ENCODE data around the gene TMEM62. TPM values are rescaled to one million over a fixed set of nuclear protein-coding genes. Genes with fewer than 3 reads are reported as not detected.

TMEM62 gene
- polyA plus RNA-seq, 1 donor (not counting 4 experiments of a cell fraction or from before 2014, with no cell fraction given), result 5.5 TPM

GRCh38 chr15:43210807-43211206, 77.4 kb downstream of the TMEM62 start:
- H4K20me1 ChIP-seq (ENCODE audit: control insufficient read depth, extremely low read depth, insufficient read depth, low read length), result no peaks in the 10 kb centered on the region
- H3K9ac ChIP-seq (ENCODE audit: control insufficient read depth, extremely low read depth, insufficient read depth, low read length), result no peak overlapping the region
- no peaks in the 10 kb centered on the region for H3K9me1 ChIP-seq (ENCODE audit: control insufficient read depth, extremely low read depth, insufficient read depth, low read length)
- H3K27ac ChIP-seq (ENCODE audit: control insufficient read depth, insufficient read depth, low read length), result no peak overlapping the region
- H2AFZ ChIP-seq (ENCODE audit: control insufficient read depth, low read length), result no peak overlapping the region
- dilution Hi-C loops (cut with MboI; ENCODE audit: extremely low pct_ligation_motif_present, low sequenced_read_pairs), result no loop called here
- DNase-seq (ENCODE audit: low read depth, low spot score), result no peak
- TF ChIP-seq CTCF (optimal IDR thresholded peaks at IDR 0.05 in 1 of 3, IDR thresholded peaks at IDR 0.05 in 1 of 3, conservative IDR thresholded peaks at IDR 0.05 in 1 of 3; ENCODE audit: extremely low read depth in 1 of 3, insufficient read depth in 2 of 3, low read length in 3 of 3) (no peak), EZH2 (IDR thresholded peaks at IDR 0.05; ENCODE audit: low read length) (no peak)
- H3K79me2 ChIP-seq (ENCODE audit: control insufficient read depth, insufficient read depth, low read length), result no peaks in the 10 kb centered on the region
- H3K9me3 ChIP-seq (ENCODE audit: control insufficient read depth, low read depth, low read length), result no peaks in the 10 kb centered on the region
- H3K36me3 ChIP-seq (ENCODE audit: control insufficient read depth in 2 of 2, extremely low read depth in 1 of 2, insufficient read depth in 2 of 2, low read length in 2 of 2), result no peaks in the 10 kb centered on the region
- H3K4me3 ChIP-seq (ENCODE audit: control insufficient read depth in 2 of 3, extremely low read depth in 1 of 3, insufficient read depth in 2 of 3, low read depth in 1 of 3, low read length in 3 of 3), result no peak overlapping the region
- no peaks in the 10 kb centered on the region for H3K4me1 ChIP-seq (ENCODE audit: control insufficient read depth, extremely low read depth, insufficient read depth, low read length)
- H3K4me2 ChIP-seq (ENCODE audit: control insufficient read depth, extremely low read depth, insufficient read depth, low read depth, low read length), result no peak overlapping the region
- peaks cover 23% of the 10 kb centered on the region for H3K27me3 ChIP-seq (ENCODE audit: control insufficient read depth, extremely low read depth, insufficient read depth, low read length)
- FAIRE-seq, result no peak

GRCh38 chr15:43211224-43211735, 77.9 kb downstream of the TMEM62 start:
- no peak for TF ChIP-seq EZH2 (IDR thresholded peaks at IDR 0.05; ENCODE audit: low read length)
- no peak for TF ChIP-seq CTCF (optimal IDR thresholded peaks at IDR 0.05 in 1 of 3, IDR thresholded peaks at IDR 0.05 in 1 of 3, conservative IDR thresholded peaks at IDR 0.05 in 1 of 3; ENCODE audit: extremely low read depth in 1 of 3, insufficient read depth in 2 of 3, low read length in 3 of 3)
- Histone ChIP-seq H3K9me1 (ENCODE audit: control insufficient read depth, extremely low read depth, insufficient read depth, low read length) (no peaks in the 10 kb centered on the region), H3K36me3 (ENCODE audit: control insufficient read depth in 2 of 2, extremely low read depth in 1 of 2, insufficient read depth in 2 of 2, low read length in 2 of 2) (no peaks in the 10 kb centered on the region), H3K9me3 (ENCODE audit: control insufficient read depth, low read depth, low read length) (no peaks in the 10 kb centered on the region), H3K4me1 (ENCODE audit: control insufficient read depth, extremely low read depth, insufficient read depth, low read length) (no peaks in the 10 kb centered on the region), H3K79me2 (ENCODE audit: control insufficient read depth, insufficient read depth, low read length) (no peaks in the 10 kb centered on the region), H4K20me1 (ENCODE audit: control insufficient read depth, extremely low read depth, insufficient read depth, low read length) (no peaks in the 10 kb centered on the region), H3K9ac (ENCODE audit: control insufficient read depth, extremely low read depth, insufficient read depth, low read length) (no peak overlapping the region), H2AFZ (ENCODE audit: control insufficient read depth, low read length) (no peak overlapping the region), H3K27ac (ENCODE audit: control insufficient read depth, insufficient read depth, low read length) (no peak overlapping the region), H3K27me3 (ENCODE audit: control insufficient read depth, extremely low read depth, insufficient read depth, low read length) (peaks cover 19% of the 10 kb centered on the region), H3K4me2 (ENCODE audit: control insufficient read depth, extremely low read depth, insufficient read depth, low read depth, low read length) (no peak overlapping the region), H3K4me3 (ENCODE audit: control insufficient read depth in 2 of 3, extremely low read depth in 1 of 3, insufficient read depth in 2 of 3, low read depth in 1 of 3, low read length in 3 of 3) (no peak overlapping the region)
- dilution Hi-C loops (cut with MboI; ENCODE audit: extremely low pct_ligation_motif_present, low sequenced_read_pairs), result no loop called here
- FAIRE-seq (no peak), DNase-seq (ENCODE audit: low read depth, low spot score) (no peak)
